ENCODE results near the gene GNA12.

GRCh38 chr7:2884161-2884560 is 40.1 kb upstream of the GNA12 start:
- TF ChIP-seq POLR2AphosphoS5 (IDR thresholded peaks at IDR 0.05; ENCODE audit: borderline replicate concordance, low read depth, low read length), result no peak
- no peak for TF ChIP-seq EZH2 (IDR thresholded peaks at IDR 0.05)
- TF ChIP-seq FOXP2 (optimal IDR thresholded peaks at IDR 0.05; ENCODE audit: control extremely low read depth, extremely low read length, insufficient read depth), result no peak

Data from SK-N-MC (cell line).